Tibial nerve (tissue), 4 donors: ENCODE data around the gene ARMCX4. TPM values are rescaled to one million over a fixed set of nuclear protein-coding genes. Genes with fewer than 3 reads are reported as not detected.

ENCODE experiments used
- DNase-seq, 2 donors: peaks; one replicate each; pipeline ENCODE4 v3.0.0-alpha.2; 2019; ENCODE audit warnings: low spot score in 2 of 2
- H3K27ac ChIP-seq, 4 donors: fragments of 200-600 bp; sonication (generic) in 3 of 4; one replicate each; pipeline ENCODE4 v1.5.1; 2017 to 2019; ENCODE audit warnings: mild to moderate bottlenecking in 1 of 4
- H3K27me3 ChIP-seq, 2 donors: fragments of 200-600 bp; sonication (generic) in 1 of 2; one replicate each; pipeline versions ENCODE4 v1.5.1 to v1.6.0; 2017 to 2019
- H3K36me3 ChIP-seq, 3 donors: fragments of 200-600 bp; sonication (generic); one replicate each; pipeline ENCODE4 v1.5.1; 2018 to 2019
- H3K4me1 ChIP-seq, 4 donors: fragments of 200-600 bp; sonication (generic) in 3 of 4; one replicate each; pipeline ENCODE4 v1.5.1; 2017 to 2019
- H3K4me3 ChIP-seq, 4 donors: fragments of 200-600 bp; sonication (generic) in 3 of 4; one replicate each; pipeline ENCODE4 v1.5.1; 2017 to 2019; ENCODE audit warnings: mild to moderate bottlenecking in 1 of 4, moderate library complexity in 1 of 4
- H3K9me3 ChIP-seq, 4 donors: fragments of 200-600 bp; sonication (generic) in 3 of 4; one replicate each; pipeline ENCODE4 v1.5.1; 2017 to 2019
- EP300 ChIP-seq, 2 donors: sonication (generic); formaldehyde crosslinking; IDR thresholded peaks; one replicate each; pipeline ENCODE4 v1.6.1; 2017; ENCODE audit warnings: antibody characterized with exemption in 2 of 2, mild to moderate bottlenecking in 1 of 2
- POLR2A ChIP-seq, 2 donors: fragments of 450-650 bp; IDR thresholded peaks; one replicate each; pipeline ENCODE4 v1.6.1; 2017; ENCODE audit warnings: antibody characterized with exemption in 2 of 2, mild to moderate bottlenecking in 2 of 2, moderate library complexity in 2 of 2
- whole genome bisulfite sequencing, 2 donors: methylation state at CpG; one replicate each; pipeline ENCODE4 v1.1.5; 2018; 5-methylcytosine and 5-hydroxymethylcytosine counted together
- total RNA-seq, 4 donors: library from RNA; depleted of rRNA; stranded (reverse); fragments of >200 nt; gene quantifications; one replicate each; pipeline ENCODE4 v1.1.0, GENCODE V29; 2016
- TF ChIP-seq, protein P1 (sequence below), 5 experiments: fragments of 200-600 bp in 3 of 5; fragments of 450-650 bp in 2 of 5; sonication (generic) in 3 of 5; IDR thresholded peaks; one replicate each; pipeline ENCODE4 v1.5.1; 2016 to 2019; ENCODE audit warnings: antibody characterized with exemption in 5 of 5, mild to moderate bottlenecking in 3 of 5, moderate library complexity in 2 of 5

The ARMCX4 gene
- total RNA-seq = 100 to 1,000 TPM in 1 of 4 donors, 10 to 100 TPM in 3; 15.9 to 120 (median 18.7) TPM

DNA sequence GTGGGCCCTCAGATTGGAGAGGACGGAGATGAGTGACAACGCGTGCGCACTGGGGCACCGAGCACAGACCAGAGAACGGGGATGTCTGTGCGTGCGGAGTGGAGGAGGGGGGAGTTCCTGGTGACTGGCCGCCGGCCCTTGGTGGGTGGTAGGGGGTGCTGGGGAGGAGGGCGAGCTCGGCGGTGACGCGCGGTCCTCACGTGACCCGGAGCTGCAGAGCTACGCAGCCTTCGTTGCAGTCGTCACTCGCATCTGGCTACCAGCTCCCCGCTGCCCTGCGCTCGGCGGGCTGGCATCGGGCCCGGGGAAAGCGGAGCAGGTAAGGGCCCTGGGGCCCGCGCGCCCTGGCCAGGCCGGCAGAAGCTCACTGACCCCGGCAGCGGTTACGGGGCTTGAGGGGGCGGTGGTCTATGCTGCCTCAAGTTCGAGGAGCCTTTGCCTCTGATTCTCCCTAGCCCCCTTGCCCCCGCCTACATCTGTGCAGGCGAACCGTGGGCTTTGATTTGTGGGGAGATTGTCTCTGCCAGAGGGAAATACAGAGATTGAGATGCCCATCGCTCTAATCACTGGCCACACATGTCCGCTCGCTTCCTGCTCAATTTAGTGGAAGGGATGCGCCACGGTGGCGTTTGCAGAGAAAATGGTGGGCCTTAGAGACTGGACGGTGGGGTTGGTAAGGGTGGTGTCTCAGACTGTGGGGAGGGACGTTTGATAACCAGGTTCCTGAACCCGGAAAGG is at the start of gene ARMCX4:
ARMCX4 (plus strand) TSS at position 245 of the 738 bp plus-strand sequence. CDS start 3,134 bp downstream, outside the sequence.
- H3K27me3 ChIP-seq = no peaks in the 10 kb centered on the region
- H3K4me3 ChIP-seq = peak within 1 kb of the TSS; percentile 34 to 62 (median 37)
- H3K9me3 ChIP-seq = no peaks in the 10 kb centered on the region
- peak in 1 of 2 donors; percentile 13 for DNase-seq
- TF ChIP-seq POLR2A (IDR thresholded peaks at IDR 0.05) (peak in 1 of 2 donors; percentile 22), EP300 (IDR thresholded peaks at IDR 0.05) (peak in 1 of 2 donors; percentile 58)
- TF ChIP-seq, protein P1, sequence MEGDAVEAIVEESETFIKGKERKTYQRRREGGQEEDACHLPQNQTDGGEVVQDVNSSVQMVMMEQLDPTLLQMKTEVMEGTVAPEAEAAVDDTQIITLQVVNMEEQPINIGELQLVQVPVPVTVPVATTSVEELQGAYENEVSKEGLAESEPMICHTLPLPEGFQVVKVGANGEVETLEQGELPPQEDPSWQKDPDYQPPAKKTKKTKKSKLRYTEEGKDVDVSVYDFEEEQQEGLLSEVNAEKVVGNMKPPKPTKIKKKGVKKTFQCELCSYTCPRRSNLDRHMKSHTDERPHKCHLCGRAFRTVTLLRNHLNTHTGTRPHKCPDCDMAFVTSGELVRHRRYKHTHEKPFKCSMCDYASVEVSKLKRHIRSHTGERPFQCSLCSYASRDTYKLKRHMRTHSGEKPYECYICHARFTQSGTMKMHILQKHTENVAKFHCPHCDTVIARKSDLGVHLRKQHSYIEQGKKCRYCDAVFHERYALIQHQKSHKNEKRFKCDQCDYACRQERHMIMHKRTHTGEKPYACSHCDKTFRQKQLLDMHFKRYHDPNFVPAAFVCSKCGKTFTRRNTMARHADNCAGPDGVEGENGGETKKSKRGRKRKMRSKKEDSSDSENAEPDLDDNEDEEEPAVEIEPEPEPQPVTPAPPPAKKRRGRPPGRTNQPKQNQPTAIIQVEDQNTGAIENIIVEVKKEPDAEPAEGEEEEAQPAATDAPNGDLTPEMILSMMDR (IDR thresholded peaks at IDR 0.05) = no peak
- peaks cover 0 to 10% (median 0%) of the 10 kb centered on the region in 3 donors for H3K36me3 ChIP-seq
- H3K27ac ChIP-seq = peak within 1 kb of the TSS; percentile 44 to 84 (median 66)
- WGBS, 2 donors = 6 to 36% methylated on average over 10 to 30 of the region's 50 CpGs
- no peaks in the 10 kb centered on the region for H3K4me1 ChIP-seq

DNA sequence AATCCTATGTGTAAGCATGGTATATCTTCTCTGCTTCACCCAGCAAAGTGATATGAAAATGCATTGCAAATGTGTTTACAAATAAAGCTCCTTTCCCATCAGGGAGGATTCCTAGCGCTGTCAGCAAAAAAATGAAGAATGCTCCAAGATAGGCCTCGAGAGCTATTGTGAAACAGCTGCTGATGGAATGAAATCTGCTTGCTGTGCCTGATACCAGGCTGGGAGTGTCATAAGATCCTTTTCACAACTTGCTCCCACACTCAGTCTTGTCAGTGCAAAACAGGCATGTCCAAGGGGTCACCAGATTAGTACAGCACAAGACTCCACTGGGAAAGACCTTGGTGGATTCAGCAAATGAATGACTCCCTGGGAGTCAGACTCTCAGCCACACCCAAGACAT is 43.2 kb upstream of the ARMCX4 start:
- no peak for DNase-seq
- H3K4me1 ChIP-seq = no peaks in the 10 kb centered on the region
- H3K27me3 ChIP-seq = no peaks in the 10 kb centered on the region
- no peak overlapping the region for H3K4me3 ChIP-seq
- H3K36me3 ChIP-seq = peaks cover 0 to 46% (median 0%) of the 10 kb centered on the region in 3 donors
- 86 to 94% methylated on average over 2 of the region's 2 CpGs for WGBS, 2 donors
- TF ChIP-seq, protein P1 (IDR thresholded peaks at IDR 0.05) = no peak
- TF ChIP-seq EP300 (IDR thresholded peaks at IDR 0.05) (no peak), POLR2A (IDR thresholded peaks at IDR 0.05) (no peak)
- no peaks in the 10 kb centered on the region for H3K9me3 ChIP-seq
- no peak overlapping the region for H3K27ac ChIP-seq

DNA sequence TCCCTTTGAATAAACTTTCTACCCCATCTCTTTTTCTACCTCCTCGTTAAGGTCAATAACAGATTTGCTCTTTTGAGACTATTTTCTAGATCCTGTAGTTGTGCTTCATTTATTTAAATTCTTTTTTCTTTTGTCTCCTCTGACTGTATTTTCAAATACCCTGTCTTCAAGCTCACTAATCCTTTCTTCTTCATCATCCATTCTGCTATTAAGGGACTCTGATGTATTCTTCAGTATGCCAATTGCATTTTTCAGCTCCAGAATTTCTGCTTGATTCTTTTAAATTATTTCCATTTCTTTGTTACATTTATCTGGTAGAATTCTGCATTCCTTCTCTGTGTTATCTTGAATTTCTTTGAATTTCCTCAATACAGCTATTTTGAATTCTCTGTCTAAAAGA is 36.0 kb upstream of the ARMCX4 start:
- H3K4me1 ChIP-seq = no peaks in the 10 kb centered on the region
- no peak overlapping the region for H3K4me3 ChIP-seq
- no peak overlapping the region for H3K27ac ChIP-seq
- TF ChIP-seq EP300 (IDR thresholded peaks at IDR 0.05) = no peak
- TF ChIP-seq, protein P1 (IDR thresholded peaks at IDR 0.05) = no peak
- TF ChIP-seq POLR2A (IDR thresholded peaks at IDR 0.05) = no peak
- WGBS, 2 donors = 96 to 100% methylated on average over 1 of the region's 1 CpG
- no peak for DNase-seq
- peaks cover 0 to 4% (median 0%) of the 10 kb centered on the region in 4 donors for H3K9me3 ChIP-seq
- peaks cover 0 to 20% (median 0%) of the 10 kb centered on the region in 3 donors for H3K36me3 ChIP-seq
- H3K27me3 ChIP-seq = peaks cover 0 to 4% of the 10 kb centered on the region in 2 donors

DNA sequence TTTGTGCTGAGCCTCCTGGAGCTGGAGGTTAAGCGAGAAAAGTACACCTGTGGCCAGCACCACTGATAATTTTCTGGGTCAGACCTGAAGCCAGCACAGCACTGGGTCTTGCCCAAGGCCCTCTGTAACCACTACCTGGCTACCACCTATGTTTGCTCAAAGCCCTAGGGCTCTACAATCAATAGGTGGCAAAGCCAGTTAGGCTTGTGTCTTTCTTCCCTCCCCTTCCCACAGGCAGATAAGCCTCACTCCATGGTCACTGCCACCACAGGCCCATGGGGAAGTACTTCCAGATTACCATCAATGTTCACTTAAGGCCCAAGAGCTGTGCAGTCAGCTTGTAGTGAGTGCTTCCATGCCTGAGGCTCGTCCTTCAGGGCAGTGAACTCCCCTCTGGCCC is 35.2 kb upstream of the ARMCX4 start:
- WGBS, 2 donors = 61 to 100% methylated on average over 2 of the region's 2 CpGs
- H3K27ac ChIP-seq = no peak overlapping the region
- no peak overlapping the region for H3K4me3 ChIP-seq
- peaks cover 0 to 4% of the 10 kb centered on the region in 2 donors for H3K27me3 ChIP-seq
- no peak for DNase-seq
- TF ChIP-seq POLR2A (IDR thresholded peaks at IDR 0.05) = no peak
- TF ChIP-seq, protein P1 (IDR thresholded peaks at IDR 0.05) = no peak
- TF ChIP-seq EP300 (IDR thresholded peaks at IDR 0.05) = no peak
- H3K4me1 ChIP-seq = no peaks in the 10 kb centered on the region
- H3K9me3 ChIP-seq = peaks cover 0 to 4% (median 0%) of the 10 kb centered on the region in 4 donors
- H3K36me3 ChIP-seq = peaks cover 0 to 18% (median 0%) of the 10 kb centered on the region in 3 donors

DNA sequence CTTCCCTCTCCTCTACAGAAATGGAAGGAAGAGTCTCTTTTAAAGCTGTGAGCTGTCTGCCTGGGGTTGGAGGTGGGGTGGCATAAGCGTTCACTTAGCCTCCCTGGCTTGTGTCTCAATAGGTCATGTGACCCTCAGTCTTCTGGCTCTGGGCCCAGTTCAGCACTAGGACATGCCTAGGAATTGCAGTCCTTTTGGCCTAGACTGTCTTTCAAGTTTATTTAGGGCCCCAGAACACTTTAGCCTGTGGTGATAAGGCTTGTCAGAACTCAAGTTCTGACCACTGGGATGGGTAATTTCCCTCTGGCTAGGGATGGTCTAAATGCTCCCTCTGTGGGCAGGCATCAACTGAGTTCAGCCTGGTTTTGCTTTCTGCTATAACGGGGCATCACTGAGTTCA is 34.3 kb upstream of the ARMCX4 start:
- 62 to 63% methylated on average over 2 of the region's 2 CpGs for WGBS, 2 donors
- H3K4me3 ChIP-seq = no peak overlapping the region
- no peak for DNase-seq

More for the DNA sequence above, 34.3 kb upstream of the ARMCX4 start:
- Histone ChIP-seq H3K36me3 (peaks cover 0 to 23% (median 0%) of the 10 kb centered on the region in 3 donors), H3K27me3 (peaks cover 0 to 4% of the 10 kb centered on the region in 2 donors), H3K27ac (no peak overlapping the region), H3K4me1 (no peaks in the 10 kb centered on the region), H3K9me3 (peaks cover 0 to 4% (median 0%) of the 10 kb centered on the region in 4 donors)
- no peak for TF ChIP-seq POLR2A (IDR thresholded peaks at IDR 0.05)
- no peak for TF ChIP-seq EP300 (IDR thresholded peaks at IDR 0.05)
- TF ChIP-seq, protein P1 (IDR thresholded peaks at IDR 0.05) = no peak
